Brain microvascular endothelial cell (primary cell): ENCODE measurements around the gene CEBPZOS.
A peak's percentile ranks its signal among the peaks of the same experiment; 100 is the strongest.
"Not testable (repeated sequence)": the region's sequence is repeated elsewhere in the genome, so short reads cannot be mapped to it uniquely, and the experiment has no call there.

Experiments
- DNase-seq: peaks from one replicate; pipeline ENCODE4 v3.0.0-alpha.2; 2020
- H3K27ac ChIP-seq: fragments of 250-450 bp; sonication (Bioruptor Pico); 2 replicates; pipeline ENCODE4 v1.5.1; 2020; ENCODE audit warnings: mild to moderate bottlenecking, moderate library complexity
- H3K27me3 ChIP-seq: fragments of 250-450 bp; sonication (Bioruptor Pico); replicated peaks from 2 replicates; pipeline ENCODE4 v1.5.1; 2020; ENCODE audit warnings: mild to moderate bottlenecking
- H3K36me3 ChIP-seq: fragments of 250-450 bp; sonication (Bioruptor Pico); replicated peaks from 2 replicates; pipeline ENCODE4 v1.5.1; 2020; ENCODE audit warnings: mild to moderate bottlenecking
- H3K4me3 ChIP-seq: 2 replicates; pipeline ENCODE4 v1.5.1; 2011; ENCODE audit warnings: low read depth, mild to moderate bottlenecking, control low read depth, low read length, moderate library complexity
- CTCF ChIP-seq: IDR thresholded peaks from 2 replicates; pipeline ENCODE4 v1.5.1; 2011; ENCODE audit warnings: low read depth, mild to moderate bottlenecking, moderate library complexity, low read length, control low read depth, inconsistent platforms; ENCODE audit errors: missing control alignments
- in situ Hi-C: cut with HindIII; loops from 2 replicates; pipeline ENCODE4 v1.10.0; 2017; ENCODE audit warnings: low sequenced_read_pairs, low pct_ligation_motif_present

Gene CEBPZOS

GRCh38 chr2:37192551-37192950 is 3.7 kb upstream of the CEBPZOS start:
- H3K4me3 ChIP-seq: no peak overlapping the region
- H3K27me3 ChIP-seq: no peaks in the 10 kb centered on the region
- no peak overlapping the region for H3K27ac ChIP-seq
- H3K36me3 ChIP-seq: no peaks in the 10 kb centered on the region
- no peak for TF ChIP-seq CTCF
- no peak for DNase-seq
- in situ Hi-C loops: no loop called here

GRCh38 chr2:37195862-37196319 is 405 bp upstream of the CEBPZOS start:
- Histone ChIP-seq H3K4me3 (peak overlapping the region; percentile 85), H3K27ac (peak overlapping the region; percentile 77)
- DNase-seq, H3K27me3 ChIP-seq, H3K36me3 ChIP-seq, in situ Hi-C loops: not testable (repeated sequence)

GRCh38 chr2:37198681-37199065 is 2.4 kb downstream of the CEBPZOS start:
- Histone ChIP-seq H3K27me3 (no peaks in the 10 kb centered on the region), H3K27ac (no peak overlapping the region), H3K36me3 (peaks cover 12% of the 10 kb centered on the region), H3K4me3 (no peak overlapping the region)
- DNase-seq: no peak
- no peak for TF ChIP-seq CTCF
- in situ Hi-C loops: no loop called here

- no peak for TF ChIP-seq CTCF
- Histone ChIP-seq H3K4me3 (no peak overlapping the region), H3K27ac (no peak overlapping the region), H3K27me3 (no peaks in the 10 kb centered on the region), H3K36me3 (peaks cover 24% of the 10 kb centered on the region)
- no peak for DNase-seq
- in situ Hi-C loops: no loop called here
Observed at GRCh38 chr2:37201208-37201607, 4.9 kb downstream of the CEBPZOS start.

GRCh38 chr2:37201766-37202165 is 5.5 kb downstream of the CEBPZOS start:
- Histone ChIP-seq H3K4me3 (no peak overlapping the region), H3K27me3 (no peaks in the 10 kb centered on the region), H3K36me3 (peaks cover 29% of the 10 kb centered on the region), H3K27ac (peak overlapping the region; percentile 1)
- DNase-seq: peak; percentile 53
- TF ChIP-seq CTCF: no peak
- in situ Hi-C loops: no loop called here

- no peak for TF ChIP-seq CTCF
- no peak for DNase-seq
- Histone ChIP-seq H3K27me3 (no peaks in the 10 kb centered on the region), H3K36me3 (peaks cover 39% of the 10 kb centered on the region), H3K4me3 (no peak overlapping the region), H3K27ac (no peak overlapping the region)
- in situ Hi-C loops: no loop called here
Observed at GRCh38 chr2:37203708-37204107, 7.4 kb downstream of the CEBPZOS start.

DNA sequence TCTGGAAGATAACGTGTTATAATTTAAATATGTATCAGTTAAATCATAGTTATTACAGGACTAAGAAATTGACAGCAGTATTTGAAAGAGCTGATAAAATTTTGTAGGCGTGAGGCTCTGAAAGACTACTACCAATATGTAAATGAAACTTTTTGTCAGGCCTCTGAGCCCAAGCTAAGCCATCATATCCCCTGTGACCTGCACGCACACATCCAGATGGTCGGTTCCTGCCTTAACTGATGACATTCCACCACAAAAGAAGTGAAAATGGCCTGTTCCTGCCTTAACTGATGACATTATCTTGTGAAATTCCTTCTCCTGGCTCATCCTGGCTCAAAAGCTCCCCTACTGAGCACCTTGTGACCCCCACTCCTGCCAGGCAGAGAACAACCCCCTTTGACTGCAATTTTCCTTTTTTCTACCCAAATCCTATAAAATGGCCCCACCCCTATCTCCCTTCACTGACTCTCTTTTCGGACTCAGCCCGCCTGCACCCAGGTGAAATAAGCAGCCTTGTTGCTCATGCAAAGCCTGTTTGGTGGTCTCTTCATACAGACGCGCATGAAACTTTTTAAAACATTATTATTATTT is 8.9 kb downstream of the CEBPZOS start:
- DNase-seq, in situ Hi-C loops, H3K27ac ChIP-seq, H3K27me3 ChIP-seq, H3K4me3 ChIP-seq: not testable (repeated sequence)
- H3K36me3 ChIP-seq: peaks cover 50% of the 10 kb centered on the region
